ENCODE results near the gene ADAMTS5.

Gene ADAMTS5

DNA sequence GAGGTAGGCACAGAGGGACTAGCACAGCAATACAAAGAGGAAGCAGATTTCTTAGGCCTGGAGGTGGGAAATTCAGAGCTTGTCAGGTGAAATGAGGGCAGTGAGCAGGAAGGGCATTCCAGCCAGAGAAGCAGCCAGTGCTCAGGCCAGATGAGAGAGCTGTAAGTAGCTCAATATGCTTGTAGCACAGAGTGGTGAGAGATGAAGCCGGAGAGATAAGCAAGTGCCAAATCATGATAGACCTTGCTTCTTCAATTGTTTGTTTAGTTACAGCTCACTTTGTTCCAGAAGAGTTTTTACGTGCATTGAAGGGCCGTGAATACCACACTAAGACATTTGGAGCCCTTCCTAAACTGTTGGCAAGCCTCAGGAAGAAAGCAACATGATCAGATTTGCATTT is 79.6 kb downstream of the ADAMTS5 start:
- DNase-seq (ENCODE audit: low read depth in 2 of 2): no peak

DNA sequence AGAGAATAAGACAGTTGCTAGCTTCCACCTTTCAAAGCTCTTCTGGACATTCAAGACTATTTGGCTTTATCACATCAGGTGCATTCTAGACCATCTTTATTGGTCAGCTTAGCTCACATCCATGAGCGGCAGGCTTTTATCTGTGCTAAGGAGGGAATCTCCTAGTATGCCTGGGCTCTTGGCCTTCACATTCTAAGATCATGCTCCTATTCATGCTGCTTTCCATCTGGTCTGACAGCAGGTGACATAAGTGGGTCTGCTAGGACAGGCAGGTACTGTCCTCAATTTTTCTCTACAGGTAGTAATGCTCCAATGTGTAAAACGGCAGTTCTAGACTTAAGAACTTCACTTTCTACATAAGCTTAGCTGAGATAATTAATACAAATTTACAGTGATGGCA is 82.5 kb downstream of the ADAMTS5 start:
- no peak for DNase-seq (ENCODE audit: low read depth in 2 of 2)

DNA sequence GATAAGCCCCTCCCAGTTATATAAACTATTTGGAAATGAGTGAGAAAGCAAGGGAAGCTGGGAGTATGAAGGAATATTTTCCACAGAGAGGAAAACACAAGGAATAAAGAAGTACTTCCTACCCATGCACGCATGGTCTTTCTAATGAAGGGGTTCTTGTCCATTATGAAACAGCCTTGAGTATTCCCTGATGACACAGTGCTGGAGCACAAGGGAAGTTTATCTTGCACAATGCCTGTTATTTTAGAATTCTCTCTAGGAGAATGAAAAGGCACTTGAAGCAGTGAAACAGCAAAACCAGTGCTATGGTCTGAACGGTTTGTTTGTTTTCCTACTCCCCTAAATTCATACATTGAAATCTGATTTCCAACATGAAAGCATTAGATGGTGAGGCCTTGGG is 83.1 kb downstream of the ADAMTS5 start:
- DNase-seq (ENCODE audit: low read depth in 2 of 2): no peak

DNA sequence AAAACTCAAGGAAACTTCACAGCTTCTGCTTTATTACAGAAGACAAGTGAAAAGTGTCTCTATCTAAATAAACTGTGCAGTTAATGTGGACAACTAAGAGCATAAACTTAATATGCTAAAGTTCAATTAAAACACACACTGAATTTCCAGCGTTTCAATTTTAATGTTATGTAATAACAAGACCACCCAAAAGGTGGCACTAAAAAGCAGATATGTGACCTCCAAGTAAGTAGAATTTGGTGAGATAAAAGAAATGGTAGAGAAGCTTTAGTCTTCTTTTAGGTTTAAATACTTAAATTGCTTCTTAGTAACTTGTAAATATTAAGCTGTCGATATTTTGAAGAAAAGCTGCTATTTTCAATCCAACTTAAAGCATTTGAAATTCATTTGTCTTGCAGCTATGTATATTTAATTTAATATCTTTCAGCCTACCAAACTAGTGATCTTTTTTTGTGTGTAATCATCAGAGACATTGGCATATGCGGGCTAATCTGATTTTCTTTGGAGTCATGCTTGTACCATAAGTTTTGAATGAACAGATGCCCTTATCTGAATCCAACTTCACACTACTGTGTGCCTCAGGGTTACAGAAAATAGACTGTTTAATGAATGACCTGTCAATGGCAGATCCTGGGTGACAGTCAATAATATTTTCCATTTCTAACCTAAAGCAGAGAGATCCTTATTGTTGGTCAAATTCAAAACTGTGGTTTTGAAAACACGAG is 85.2 kb downstream of the ADAMTS5 start:
- DNase-seq (ENCODE audit: low read depth in 2 of 2): no peak

GRCh38 chr21:26877018-26877417 is 89.9 kb downstream of the ADAMTS5 start:
- no peak for DNase-seq (ENCODE audit: low read depth in 2 of 2)

DNA sequence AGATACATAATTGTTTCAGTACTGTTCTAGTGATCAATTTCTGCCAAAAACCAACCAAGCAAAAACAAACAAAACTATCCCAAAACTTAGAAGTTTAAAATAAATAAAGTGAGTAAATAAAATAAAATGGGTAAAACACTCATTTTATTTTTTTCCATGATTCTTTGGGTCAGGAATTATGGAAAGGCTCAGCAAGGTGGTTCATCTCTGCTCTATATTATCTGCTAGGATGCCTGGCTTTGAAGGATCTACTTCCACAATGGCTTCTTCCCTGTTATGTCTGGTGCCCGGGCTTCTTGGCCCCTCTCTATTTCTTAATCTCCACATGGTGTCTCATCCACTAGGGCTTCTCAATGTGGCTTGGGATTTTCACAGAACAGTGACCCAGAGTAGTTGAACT is 92.5 kb downstream of the ADAMTS5 start:
- no peak for DNase-seq (ENCODE audit: low read depth in 2 of 2)
